Right cardiac atrium (tissue), 5 donors: ENCODE results near the gene LDB3. TPM values are rescaled to one million over a fixed set of nuclear protein-coding genes. Genes with fewer than 3 reads are reported as not detected.
"Not testable (repeated sequence)": the region's sequence is repeated elsewhere in the genome, so short reads cannot be mapped to it uniquely, and the experiment has no call there.

ENCODE experiments used
- ATAC-seq, 2 donors: fragments of 200-7000 bp; cut with Tn5 transposase; one replicate each; pipeline versions ENCODE4 v1.8.0 to v1.9.1; 2020; ENCODE audit warnings: moderate library complexity in 2 of 2, mild to moderate bottlenecking in 1 of 2
- DNase-seq, 3 donors: peaks; one replicate each; pipeline ENCODE4 v3.0.0-alpha.2; 2020
- H3K27ac ChIP-seq: one replicate; pipeline ENCODE4 v1.5.1; 2013; ENCODE audit warnings: mild to moderate bottlenecking, low read length, control low read depth, moderate library complexity
- H3K27me3 ChIP-seq: one replicate; pipeline ENCODE4 v1.6.1; 2013; ENCODE audit not compliant: control insufficient read depth, insufficient read depth
- H3K4me1 ChIP-seq: one replicate; pipeline ENCODE4 v1.6.1; 2013; ENCODE audit warnings: low read length; ENCODE audit not compliant: control insufficient read depth, insufficient read depth
- H3K4me3 ChIP-seq: one replicate; pipeline ENCODE4 v1.5.1; 2013; ENCODE audit warnings: low read length, control low read depth
- H3K9me3 ChIP-seq: one replicate; pipeline ENCODE4 v1.6.1; 2013; ENCODE audit warnings: low read length; ENCODE audit not compliant: control insufficient read depth
- WGBS: extraction: QIAGEN DNeasy Blood & Tissue Kit; methylation state at CpG from one replicate; pipeline ENCODE4 v1.1.7; 2013; 5-methylcytosine and 5-hydroxymethylcytosine counted together
- intact Hi-C, 4 donors: fragments of 100-400 bp; cut with DNase I; formaldehyde crosslinking; loops; one replicate each; pipeline versions ENCODE4 v1.11.0 to v1.14.0; 2022 to 2023
- polyA plus RNA-seq: library from polyadenylated mRNA; stranded (reverse); fragments of 200-250 nt; gene quantifications from one replicate; pipeline ENCODE4 v1.2.3, GENCODE V29; 2013
- total RNA-seq, 4 donors: library from RNA; stranded (reverse); fragmentation: NEBNext Ultra II Directional; extraction: Animal tissue kit (Norgen Biotek cat#: 25700); gene quantifications; one replicate each; pipeline ENCODE4 v1.2.1, GENCODE V29; 2021
- donor health status: healthy with polysubstance abuse.
- donor health status: DM: no; HTN: yes; CAD: no.
- donor health status: DM: no; HTN: no; CAD: no.
- donor health status: DM: no; HTN: yes; CAD: no; lungs with severe emphysema.
- donor health status: DM: yes; HTN: yes; CAD: no.

The LDB3 gene
- total and polyA plus RNA-seq, 5 donors = 738 to 1,223 (median 953) TPM

GRCh38 chr10:86725980-86726676 is 57.8 kb downstream of the LDB3 start:
- Histone ChIP-seq H3K27me3 (no peaks in the 10 kb centered on the region), H3K27ac (peak overlapping the region; percentile 75), H3K4me1 (peaks cover 4% of the 10 kb centered on the region), H3K9me3 (no peaks in the 10 kb centered on the region), H3K4me3 (no peak overlapping the region)
- DNase-seq (peak in 1 of 3 donors; percentile 67), ATAC-seq (peak; percentile 68 to 70)
- intact Hi-C loops = no loop called here
- WGBS = 70% methylated on average over 14 of the region's 14 CpGs

- DNase-seq (no peak), ATAC-seq (no peak)
- Histone ChIP-seq H3K9me3 (no peaks in the 10 kb centered on the region), H3K4me3 (no peak overlapping the region), H3K4me1 (peaks cover 4% of the 10 kb centered on the region), H3K27ac (no peak overlapping the region), H3K27me3 (no peaks in the 10 kb centered on the region)
- WGBS = 53% methylated on average over 1 of the region's 1 CpG
- intact Hi-C loops = no loop called here
These were observed 58.3 kb downstream of the LDB3 start for GRCh38 chr10:86726677-86726999.

GRCh38 chr10:86727470-86727869 is 59.2 kb downstream of the LDB3 start:
- ATAC-seq = no peak
- Histone ChIP-seq H3K4me3 (no peak overlapping the region), H3K9me3 (no peaks in the 10 kb centered on the region), H3K27me3 (no peaks in the 10 kb centered on the region), H3K27ac (peak overlapping the region; percentile 59), H3K4me1 (peaks cover 6% of the 10 kb centered on the region)
- 67% methylated on average over 6 of the region's 6 CpGs for WGBS
- intact Hi-C loops = no loop called here
- DNase-seq = no peak

- no peak for ATAC-seq
- intact Hi-C loops = no loop called here
- Histone ChIP-seq H3K4me3 (no peak overlapping the region), H3K4me1 (peaks cover 10% of the 10 kb centered on the region), H3K27ac (peak overlapping the region; percentile 20), H3K27me3 (no peaks in the 10 kb centered on the region), H3K9me3 (no peaks in the 10 kb centered on the region)
- DNase-seq = no peak
- 79% methylated on average over 3 of the region's 3 CpGs for WGBS
These were observed 59.7 kb downstream of the LDB3 start for GRCh38 chr10:86728056-86728455.

- H3K4me3 ChIP-seq = no peak overlapping the region
- ATAC-seq (no peak), DNase-seq (no peak)
- intact Hi-C loops = no loop called here
- H3K4me1 ChIP-seq = peaks cover 15% of the 10 kb centered on the region
- no peaks in the 10 kb centered on the region for H3K9me3 ChIP-seq
- H3K27ac ChIP-seq = peak overlapping the region; percentile 2
- no peaks in the 10 kb centered on the region for H3K27me3 ChIP-seq
- WGBS = 67% methylated on average over 1 of the region's 1 CpG
These were observed 61.4 kb downstream of the LDB3 start for GRCh38 chr10:86729677-86730076.

GRCh38 chr10:86730227-86730626 is 61.9 kb downstream of the LDB3 start:
- intact Hi-C loops = no loop called here
- Histone ChIP-seq H3K27ac (peak overlapping the region; percentile 48), H3K9me3 (no peaks in the 10 kb centered on the region), H3K27me3 (no peaks in the 10 kb centered on the region), H3K4me3 (no peak overlapping the region), H3K4me1 (peaks cover 15% of the 10 kb centered on the region)
- DNase-seq = peak; percentile 56 to 83 (median 80)
- ATAC-seq = peak; percentile 24 to 28
- WGBS = 73% methylated on average over 1 of the region's 1 CpG

GRCh38 chr10:86732771-86733170 is 64.5 kb downstream of the LDB3 start:
- intact Hi-C loops = no loop called here

GRCh38 chr10:86733260-86733671 is 65.0 kb downstream of the LDB3 start:
- H3K27me3 ChIP-seq = no peaks in the 10 kb centered on the region
- peaks cover 15% of the 10 kb centered on the region for H3K4me1 ChIP-seq
- H3K4me3 ChIP-seq = no peak overlapping the region
- no peak for DNase-seq
- H3K27ac ChIP-seq = peak overlapping the region; percentile 96
- ATAC-seq = peak; percentile 68 to 69
- 35% methylated on average over 8 of the region's 8 CpGs for WGBS
- intact Hi-C loops = no loop called here
- H3K9me3 ChIP-seq = no peaks in the 10 kb centered on the region

More at GRCh38 chr10:86732771-86733170, 64.5 kb downstream of the LDB3 start:
- H3K27me3 ChIP-seq = no peaks in the 10 kb centered on the region
- WGBS = 50% methylated on average over 13 of the region's 13 CpGs
- peaks cover 15% of the 10 kb centered on the region for H3K4me1 ChIP-seq
- DNase-seq (no peak), ATAC-seq (peak in 1 of 2 donors; percentile 10)
- H3K4me3 ChIP-seq = no peak overlapping the region
- H3K27ac ChIP-seq = peak overlapping the region; percentile 96
- no peaks in the 10 kb centered on the region for H3K9me3 ChIP-seq

GRCh38 chr10:86734207-86734988 is 66.1 kb downstream of the LDB3 start:
- H3K27ac ChIP-seq = peak overlapping the region; percentile 83
- peaks cover 15% of the 10 kb centered on the region for H3K4me1 ChIP-seq
- no peaks in the 10 kb centered on the region for H3K27me3 ChIP-seq
- no peaks in the 10 kb centered on the region for H3K9me3 ChIP-seq
- ATAC-seq (no peak), DNase-seq (no peak)
- intact Hi-C loops = no loop called here
- WGBS = 41% methylated on average over 4 of the region's 4 CpGs
- no peak overlapping the region for H3K4me3 ChIP-seq

- H3K4me3 ChIP-seq, H3K27ac ChIP-seq, H3K9me3 ChIP-seq, intact Hi-C loops, DNase-seq, H3K27me3 ChIP-seq, ATAC-seq: not testable (repeated sequence)
- peaks cover 11% of the 10 kb centered on the region for H3K4me1 ChIP-seq
- 94% methylated on average over 4 of the region's 4 CpGs for WGBS
These were observed 67.0 kb downstream of the LDB3 start for GRCh38 chr10:86735278-86735677.

GRCh38 chr10:86742230-86742629 is 73.9 kb downstream of the LDB3 start:
- intact Hi-C loops = no loop called here
- Histone ChIP-seq H3K4me1 (no peaks in the 10 kb centered on the region), H3K27me3 (no peaks in the 10 kb centered on the region), H3K4me3 (no peak overlapping the region), H3K9me3 (no peaks in the 10 kb centered on the region), H3K27ac (peak overlapping the region; percentile 23)
- peak; percentile 7 to 28 for ATAC-seq
- DNase-seq = no peak
- 92% methylated on average over 1 of the region's 1 CpG for WGBS
